H9 (cell line): ENCODE measurements around the gene LIN28B. TPM values are rescaled to one million over a fixed set of nuclear protein-coding genes. Genes with fewer than 3 reads are reported as not detected.

Experiments used
- DNase-seq: peaks from one replicate; pipeline ENCODE4 v3.0.0-alpha.2; 2017
- H2AFZ ChIP-seq: one replicate; pipeline ENCODE4 v1.6.1; 2013; ENCODE audit warnings: mild to moderate bottlenecking, low read length, control low read depth, moderate library complexity
- H2AK5ac ChIP-seq: 2 replicates; pipeline ENCODE4 v1.6.1; 2013; ENCODE audit warnings: low read length, control low read depth, mixed read lengths; ENCODE audit not compliant: insufficient read length
- H2BK120ac ChIP-seq: one replicate; pipeline ENCODE4 v1.6.1; 2013; ENCODE audit warnings: low read depth, mild to moderate bottlenecking, low read length, control low read depth, inconsistent platforms; ENCODE audit not compliant: poor library complexity, severe bottlenecking
- H2BK12ac ChIP-seq: 2 replicates; pipeline ENCODE4 v1.6.1; 2013; ENCODE audit warnings: low read length, control low read depth, mixed read lengths, low read depth; ENCODE audit not compliant: insufficient read length
- H2BK15ac ChIP-seq: 2 replicates; pipeline ENCODE4 v1.6.1; 2013; ENCODE audit warnings: low read depth, low read length, control low read depth
- H2BK20ac ChIP-seq: one replicate; pipeline ENCODE4 v1.6.1; 2013; ENCODE audit warnings: low read depth, mild to moderate bottlenecking, low read length, control low read depth, inconsistent platforms; ENCODE audit not compliant: poor library complexity, severe bottlenecking
- H2BK5ac ChIP-seq: 2 replicates; pipeline ENCODE4 v1.6.1; 2013; ENCODE audit warnings: low read length, control low read depth, mixed read lengths; ENCODE audit not compliant: insufficient read length
- H3K14ac ChIP-seq: 2 replicates; pipeline ENCODE4 v1.6.1; 2013; ENCODE audit warnings: low read length, control low read depth; ENCODE audit not compliant: insufficient read depth
- H3K18ac ChIP-seq: 2 replicates; pipeline ENCODE4 v1.6.1; 2013; ENCODE audit warnings: low read depth, mild to moderate bottlenecking, mixed read lengths, low read length, control low read depth; ENCODE audit not compliant: insufficient read length
- H3K23ac ChIP-seq: 2 replicates; pipeline ENCODE4 v1.6.1; 2013; ENCODE audit warnings: low read length, control low read depth, mixed read lengths, low read depth; ENCODE audit not compliant: insufficient read length
- H3K23me2 ChIP-seq: 2 replicates; pipeline ENCODE4 v1.6.1; 2013; ENCODE audit warnings: low read depth, mild to moderate bottlenecking, mixed read lengths, low read length, control low read depth; ENCODE audit not compliant: insufficient read length, poor library complexity, severe bottlenecking
- H3K27ac ChIP-seq: 2 replicates; pipeline ENCODE4 v1.5.1; 2013; ENCODE audit warnings: low read length, control low read depth, mixed read lengths, low read depth; ENCODE audit not compliant: insufficient read length
- H3K27me3 ChIP-seq: 2 replicates; pipeline ENCODE4 v1.6.1; 2013; ENCODE audit warnings: low read length, control low read depth, inconsistent platforms; ENCODE audit not compliant: insufficient read depth
- H3K4ac ChIP-seq: 2 replicates; pipeline ENCODE4 v1.6.1; 2013; ENCODE audit warnings: low read depth, mild to moderate bottlenecking, control low read depth, inconsistent platforms, low read length, moderate library complexity
- H3K4me1 ChIP-seq: 2 replicates; pipeline ENCODE4 v1.6.1; 2013; ENCODE audit warnings: low read length, control low read depth, inconsistent platforms; ENCODE audit not compliant: insufficient read depth
- H3K4me2 ChIP-seq: 2 replicates; pipeline ENCODE4 v1.6.1; 2013; ENCODE audit warnings: low read length, control low read depth, mixed read lengths; ENCODE audit not compliant: insufficient read length, insufficient read depth
- H3K56ac ChIP-seq: 2 replicates; pipeline ENCODE4 v1.6.1; 2013; ENCODE audit warnings: low read depth, mild to moderate bottlenecking, mixed read lengths, low read length, control low read depth; ENCODE audit not compliant: insufficient read length
- H3K79me1 ChIP-seq: 2 replicates; pipeline ENCODE4 v1.6.1; 2013; ENCODE audit warnings: low read depth, mild to moderate bottlenecking, moderate library complexity, low read length, control low read depth, inconsistent platforms; ENCODE audit not compliant: insufficient read depth, poor library complexity, severe bottlenecking
- H3K79me2 ChIP-seq: 2 replicates; pipeline ENCODE4 v1.6.1; 2013; ENCODE audit warnings: low read length, control low read depth, inconsistent platforms; ENCODE audit not compliant: insufficient read depth
- H3K9ac ChIP-seq: 2 replicates; pipeline ENCODE4 v1.6.1; 2013; ENCODE audit warnings: low read length, control low read depth, mixed read lengths; ENCODE audit not compliant: insufficient read length; ENCODE audit errors: extremely low read depth
- H3K9me3 ChIP-seq: one replicate; pipeline ENCODE4 v1.6.1; 2013; ENCODE audit warnings: low read depth, low read length, inconsistent platforms; ENCODE audit not compliant: control insufficient read depth
- H3T11ph ChIP-seq: one replicate; pipeline ENCODE4 v1.6.1; 2013; ENCODE audit warnings: mild to moderate bottlenecking, low read length, control low read depth, inconsistent platforms
- H4K20me1 ChIP-seq: one replicate; pipeline ENCODE4 v1.6.1; 2013; ENCODE audit not compliant: control insufficient read depth, insufficient read length, insufficient read depth
- H4K5ac ChIP-seq: 2 replicates; pipeline ENCODE4 v1.6.1; 2013; ENCODE audit warnings: low read depth, mild to moderate bottlenecking, mixed read lengths, low read length, control low read depth; ENCODE audit not compliant: insufficient read length
- H4K8ac ChIP-seq: replicated peaks from 2 replicates; pipeline ENCODE4 v1.6.1; 2013; ENCODE audit warnings: low read length, control low read depth, mixed read lengths, low read depth; ENCODE audit not compliant: insufficient read length
- H4K91ac ChIP-seq: 2 replicates; pipeline ENCODE4 v1.6.1; 2013; ENCODE audit warnings: low read depth, mild to moderate bottlenecking, moderate library complexity, mixed read lengths, low read length, control low read depth; ENCODE audit not compliant: insufficient read length
- H3K27ac Mint-ChIP-seq, 3 experiments: 2 replicates in 2 of 3; 3 replicates in 1 of 3; pipeline ENCODE4 v1.8.0; 2020 to 2021; ENCODE audit warnings: mixed read lengths in 3 of 3, mild to moderate bottlenecking in 1 of 3, moderate library complexity in 1 of 3
- H3K27me3 Mint-ChIP-seq: 2 replicates; pipeline ENCODE4 v1.8.0; 2021; ENCODE audit warnings: low read depth, mild to moderate bottlenecking, moderate library complexity, mixed read lengths
- H3K36me3 Mint-ChIP-seq, 3 experiments: 2 replicates in 2 of 3; 3 replicates in 1 of 3; pipeline ENCODE4 v1.8.0; 2020 to 2021; ENCODE audit warnings: low read depth in 3 of 3, mixed read lengths in 3 of 3; ENCODE audit not compliant: insufficient read depth in 1 of 3
- H3K4me1 Mint-ChIP-seq, 2 experiments: 2 replicates each; pipeline ENCODE4 v1.8.0; 2020; ENCODE audit warnings: mixed read lengths in 2 of 2
- H3K4me3 Mint-ChIP-seq, 2 experiments: 2 replicates in 1 of 2; 3 replicates in 1 of 2; pipeline ENCODE4 v1.8.0; 2020 to 2021; ENCODE audit warnings: mild to moderate bottlenecking in 2 of 2, mixed read lengths in 2 of 2, moderate library complexity in 1 of 2
- H3K9me3 Mint-ChIP-seq, 2 experiments: 2 replicates in 1 of 2; 3 replicates in 1 of 2; pipeline ENCODE4 v1.8.0; 2020; ENCODE audit warnings: mild to moderate bottlenecking in 2 of 2, mixed read lengths in 2 of 2, moderate library complexity in 1 of 2
- WGBS: extraction: QIAGEN DNeasy Blood & Tissue Kit; methylation state at CpG from one replicate; pipeline ENCODE4 v1.1.7; 2013; ENCODE audit warnings: missing lambda C conversion rate, low lambda C conversion rate, mixed read lengths; ENCODE audit not compliant: insufficient read length; ENCODE audit errors: extremely low coverage; 5-methylcytosine and 5-hydroxymethylcytosine counted together
- total RNA-seq: library from RNA; stranded (reverse); gene quantifications from 2 replicates; pipeline ENCODE4 v1.2.1, GENCODE V29; 2021
- TF ChIP-seq, protein P1 (sequence below): fragments of 200-600 bp; sonication (generic); conservative IDR thresholded peaks from 3 replicates; pipeline ENCODE4 v1.8.0; 2021; ENCODE audit warnings: antibody characterized with exemption, mild to moderate bottlenecking

The LIN28B gene
- total RNA-seq, 1 experiment from 2014 or later: 110 TPM

- Histone ChIP-seq H3K27ac (no peak overlapping the region), H2BK15ac (no peak overlapping the region), H3K18ac (no peak overlapping the region), H3K56ac (no peak overlapping the region), H3K9me3 (no peaks in the 10 kb centered on the region), H2AK5ac (no peak overlapping the region), H3K27me3 (no peaks in the 10 kb centered on the region), H2BK120ac (no peak overlapping the region), H2BK12ac (no peak overlapping the region), H4K8ac (no peak overlapping the region), H4K5ac (no peak overlapping the region), H3K9ac (peak overlapping the region; percentile 33), H3K79me2 (no peaks in the 10 kb centered on the region), H3K79me1 (no peaks in the 10 kb centered on the region), H3K4me2 (no peak overlapping the region), H3K4ac (no peak overlapping the region), H2AFZ (no peak overlapping the region), H3T11ph (no peak overlapping the region), H2BK5ac (no peak overlapping the region), H4K91ac (no peak overlapping the region), H2BK20ac (no peak overlapping the region), H3K23me2 (no peaks in the 10 kb centered on the region), H3K23ac (no peak overlapping the region), H3K4me1 (no peaks in the 10 kb centered on the region; the same call in 1 of the 2 replicates), H3K14ac (no peak overlapping the region), H4K20me1 (no peaks in the 10 kb centered on the region)
- Mint-ChIP-seq H3K36me3 (no peaks in the 10 kb centered on the region), H3K9me3 (no peaks in the 10 kb centered on the region), H3K27ac (no peak overlapping the region), H3K4me1 (peaks cover 4 to 7% of the 10 kb centered on the region in 2 experiments), H3K27me3 (no peaks in the 10 kb centered on the region), H3K4me3 (peak overlapping the region in 1 of 2 experiments; percentile 13; a peak in 2 of 5 replicates)
- TF ChIP-seq, protein P1, sequence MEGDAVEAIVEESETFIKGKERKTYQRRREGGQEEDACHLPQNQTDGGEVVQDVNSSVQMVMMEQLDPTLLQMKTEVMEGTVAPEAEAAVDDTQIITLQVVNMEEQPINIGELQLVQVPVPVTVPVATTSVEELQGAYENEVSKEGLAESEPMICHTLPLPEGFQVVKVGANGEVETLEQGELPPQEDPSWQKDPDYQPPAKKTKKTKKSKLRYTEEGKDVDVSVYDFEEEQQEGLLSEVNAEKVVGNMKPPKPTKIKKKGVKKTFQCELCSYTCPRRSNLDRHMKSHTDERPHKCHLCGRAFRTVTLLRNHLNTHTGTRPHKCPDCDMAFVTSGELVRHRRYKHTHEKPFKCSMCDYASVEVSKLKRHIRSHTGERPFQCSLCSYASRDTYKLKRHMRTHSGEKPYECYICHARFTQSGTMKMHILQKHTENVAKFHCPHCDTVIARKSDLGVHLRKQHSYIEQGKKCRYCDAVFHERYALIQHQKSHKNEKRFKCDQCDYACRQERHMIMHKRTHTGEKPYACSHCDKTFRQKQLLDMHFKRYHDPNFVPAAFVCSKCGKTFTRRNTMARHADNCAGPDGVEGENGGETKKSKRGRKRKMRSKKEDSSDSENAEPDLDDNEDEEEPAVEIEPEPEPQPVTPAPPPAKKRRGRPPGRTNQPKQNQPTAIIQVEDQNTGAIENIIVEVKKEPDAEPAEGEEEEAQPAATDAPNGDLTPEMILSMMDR: no peak
- DNase-seq: no peak
- WGBS: no CpG with 5 or more reads among the region's 5 CpGs
Observed at GRCh38 chr6:105116150-105116549, 159.2 kb downstream of the LIN28B start.
